ENCODE results near the gene TMEM131.
"Not testable (repeated sequence)": the region's sequence is repeated elsewhere in the genome, so short reads cannot be mapped to it uniquely, and the experiment has no call there.

The TMEM131 gene

DNA sequence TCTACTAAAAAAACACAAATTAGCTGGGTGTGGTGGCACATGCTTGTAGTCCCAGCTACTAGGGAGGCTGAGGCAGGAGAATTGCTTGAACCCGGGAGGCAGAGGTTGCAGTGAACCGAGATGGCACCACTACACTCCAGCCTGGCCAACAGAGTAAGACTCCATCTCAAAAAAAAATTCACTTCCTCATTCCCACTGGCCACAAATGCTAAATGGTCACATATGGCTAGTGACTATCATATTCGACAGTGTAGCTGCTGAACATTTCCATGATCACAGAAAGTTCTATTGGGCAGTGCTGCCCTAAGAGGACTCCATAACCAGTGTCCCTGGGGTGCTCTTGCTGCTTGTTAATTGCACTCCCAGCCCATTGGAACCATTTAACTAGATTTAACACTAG is 26.3 kb upstream of the TMEM131 start:
- DNase-seq (ENCODE audit: low read depth) = not testable (repeated sequence)

DNA sequence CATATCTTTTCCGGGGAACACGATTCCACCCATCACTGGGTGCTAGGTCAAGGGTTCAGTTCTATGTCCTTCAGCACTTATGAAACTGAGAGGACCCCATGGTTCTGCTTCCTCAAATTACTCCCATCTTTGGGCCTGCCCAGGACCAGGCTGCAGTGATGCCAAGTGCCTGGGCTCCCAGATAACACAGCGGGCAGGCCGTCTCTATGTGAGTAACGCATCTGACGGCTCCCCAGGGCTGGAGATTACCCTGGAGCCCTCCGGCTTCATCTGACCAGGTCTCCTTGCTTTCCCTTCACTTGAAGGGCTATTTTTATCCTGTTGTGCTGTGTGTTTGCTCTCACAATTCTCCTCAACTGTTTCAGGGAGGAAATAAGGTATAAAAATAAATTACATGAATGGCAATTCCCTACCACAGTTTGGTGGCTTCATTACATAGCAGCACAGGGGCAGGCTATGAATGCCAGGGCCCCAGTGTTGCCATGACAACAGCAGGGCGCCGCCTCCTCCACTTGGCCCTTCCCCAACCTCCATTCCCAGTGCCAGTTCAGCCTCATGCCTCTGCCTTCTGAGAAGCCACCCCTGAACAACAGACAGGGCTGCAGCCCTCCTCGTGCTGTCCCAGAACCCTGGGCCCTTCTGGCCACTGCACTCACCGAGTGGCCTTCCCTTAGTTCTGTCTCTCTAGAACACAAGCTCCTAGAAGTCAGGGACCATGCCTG is 25.4 kb upstream of the TMEM131 start:
- DNase-seq (ENCODE audit: low read depth) = no peak

DNA sequence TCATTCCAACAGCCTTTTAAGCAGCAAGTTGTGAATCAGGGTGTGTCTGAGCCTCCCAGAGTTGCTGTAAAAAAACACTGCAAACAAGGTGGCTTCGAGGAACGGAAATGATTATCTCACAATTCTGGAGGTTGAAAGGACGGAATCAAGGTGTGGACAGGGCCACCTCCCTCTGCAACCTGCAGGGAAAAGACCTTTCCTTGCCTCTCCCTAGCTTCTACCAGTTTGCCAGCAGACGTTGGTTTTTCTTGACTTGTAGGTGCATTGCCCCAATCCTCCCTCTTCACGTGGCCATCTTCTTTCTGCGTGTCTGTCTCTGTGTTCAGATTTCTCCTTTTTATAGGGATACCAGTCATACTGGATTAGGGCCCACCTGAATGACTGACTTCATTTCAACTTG is 24.8 kb upstream of the TMEM131 start:
- no peak for DNase-seq (ENCODE audit: low read depth)

DNA sequence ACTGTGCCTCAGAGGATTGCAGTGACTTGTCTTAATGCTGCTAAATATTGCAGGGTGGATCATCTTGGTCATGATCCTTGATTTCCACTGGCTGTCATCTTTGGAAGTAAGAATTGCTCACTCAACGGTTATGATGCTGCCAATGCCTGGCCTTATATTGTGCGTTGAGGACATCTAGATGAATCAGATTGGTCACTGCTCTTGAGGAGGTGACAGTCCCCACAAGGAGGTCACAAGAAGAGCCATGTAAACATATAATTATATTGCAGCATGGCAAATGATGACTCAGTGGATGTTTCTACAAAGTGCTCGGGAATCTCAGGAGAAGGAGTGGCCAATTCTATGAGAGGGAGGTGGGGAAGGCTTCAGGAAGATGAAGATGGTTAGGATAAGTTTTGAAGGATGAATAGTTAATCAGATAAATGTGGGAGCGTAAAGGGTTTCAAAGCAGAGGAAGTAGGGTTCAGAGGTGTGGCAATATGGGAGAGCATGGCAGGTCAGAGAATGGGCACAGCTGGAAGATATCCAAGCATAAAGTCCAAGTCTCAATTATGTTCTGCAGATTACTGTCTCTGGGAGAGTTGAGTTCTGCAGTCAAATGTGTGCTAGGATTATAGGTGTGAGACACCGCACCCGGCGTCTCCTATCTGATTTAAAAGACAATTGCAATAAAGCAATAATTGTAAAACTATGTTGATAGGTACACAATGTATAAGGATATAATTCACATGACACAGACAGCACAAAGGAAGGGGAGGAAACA is 21.3 kb upstream of the TMEM131 start:
- no peak for DNase-seq (ENCODE audit: low read depth)

DNA sequence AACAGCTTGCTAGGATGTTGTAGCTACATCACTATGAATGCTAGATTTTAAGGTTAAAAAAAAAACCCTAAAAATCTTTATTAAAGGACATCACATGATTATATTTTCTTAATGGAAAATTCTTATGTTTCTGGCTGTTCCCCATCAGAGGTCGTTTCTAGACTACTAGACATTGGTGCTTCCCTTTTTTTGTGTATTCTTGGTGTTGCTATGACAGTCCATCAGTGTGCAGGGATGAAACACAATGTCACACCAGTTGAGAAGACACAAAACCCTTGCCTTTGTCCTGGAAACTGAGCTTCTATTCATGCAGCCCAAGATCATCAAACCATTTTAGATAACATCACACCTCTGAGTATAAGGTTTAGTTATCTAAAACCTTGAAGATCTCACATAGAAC is 19.9 kb upstream of the TMEM131 start:
- DNase-seq (ENCODE audit: low read depth) = no peak

DNA sequence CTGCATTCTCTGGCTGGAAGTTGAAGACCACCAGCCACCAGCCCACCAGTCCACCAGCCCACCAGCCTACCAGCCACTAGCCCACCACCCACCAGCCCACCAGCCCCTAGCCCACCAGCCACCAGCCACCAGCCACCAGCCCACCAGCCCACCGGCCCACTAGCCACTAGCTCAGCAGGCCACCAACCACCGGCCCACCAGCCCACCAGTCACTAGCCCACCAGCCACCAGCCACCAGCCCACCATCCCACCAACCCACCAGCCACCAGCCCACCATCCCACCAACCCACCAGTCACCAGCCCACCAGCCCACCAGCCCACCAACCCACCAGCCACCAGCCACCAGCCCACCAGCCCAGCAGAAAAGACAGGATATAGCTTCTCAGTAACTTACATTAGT is 18.6 kb upstream of the TMEM131 start:
- no peak for DNase-seq (ENCODE audit: low read depth)

DNA sequence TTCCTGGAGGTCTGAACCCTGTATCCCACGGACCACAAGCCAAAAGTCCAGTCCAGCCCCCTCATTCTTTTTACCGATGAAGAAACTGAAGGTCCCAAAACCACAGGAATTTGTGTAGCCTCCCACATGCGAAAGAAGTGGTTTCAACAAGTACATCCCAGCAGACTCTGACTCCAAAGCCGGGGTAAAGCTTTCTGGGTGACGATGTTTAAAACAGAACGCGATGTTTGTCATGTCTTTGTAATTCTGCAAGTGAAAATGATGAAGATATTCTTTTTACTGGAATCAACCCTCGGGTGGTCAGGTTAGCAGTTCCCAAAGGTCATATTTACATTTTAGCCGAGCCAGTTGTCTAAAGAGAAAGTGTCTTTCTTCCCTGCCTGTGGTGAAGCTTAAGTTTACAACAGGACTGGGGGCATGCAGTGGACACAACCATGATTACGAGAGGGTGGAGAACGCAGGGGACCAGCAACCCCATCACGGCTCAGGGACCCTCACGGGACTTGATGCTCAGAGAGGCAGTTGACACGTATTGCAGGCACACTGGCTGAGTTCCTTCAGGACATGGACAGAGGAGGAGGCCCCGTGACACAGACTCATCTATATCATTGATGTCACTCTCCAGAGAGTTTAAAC is 17.8 kb upstream of the TMEM131 start:
- no peak for DNase-seq (ENCODE audit: low read depth)

DNA sequence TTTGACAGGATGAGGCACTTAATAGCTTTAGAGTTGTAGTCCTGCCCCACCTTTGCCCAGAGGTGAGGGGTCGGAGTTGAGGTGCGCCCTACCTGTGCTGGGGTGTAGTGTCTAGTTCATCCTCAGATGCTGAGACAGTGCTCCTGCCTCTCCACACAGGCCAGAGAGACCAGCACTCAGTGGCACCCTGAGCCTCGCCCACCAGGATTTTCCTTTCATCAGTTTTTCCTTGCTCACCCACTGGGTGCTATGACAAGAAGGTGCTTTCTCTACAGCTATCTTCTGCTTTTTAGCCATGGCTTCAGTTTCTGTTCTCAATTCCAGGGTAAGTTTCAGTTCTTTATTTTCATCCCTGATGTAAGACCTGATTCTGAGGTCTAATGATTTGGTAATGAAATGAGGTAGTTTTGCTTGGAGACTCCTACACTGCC is 16.8 kb upstream of the TMEM131 start:
- DNase-seq (ENCODE audit: low read depth) = no peak

DNA sequence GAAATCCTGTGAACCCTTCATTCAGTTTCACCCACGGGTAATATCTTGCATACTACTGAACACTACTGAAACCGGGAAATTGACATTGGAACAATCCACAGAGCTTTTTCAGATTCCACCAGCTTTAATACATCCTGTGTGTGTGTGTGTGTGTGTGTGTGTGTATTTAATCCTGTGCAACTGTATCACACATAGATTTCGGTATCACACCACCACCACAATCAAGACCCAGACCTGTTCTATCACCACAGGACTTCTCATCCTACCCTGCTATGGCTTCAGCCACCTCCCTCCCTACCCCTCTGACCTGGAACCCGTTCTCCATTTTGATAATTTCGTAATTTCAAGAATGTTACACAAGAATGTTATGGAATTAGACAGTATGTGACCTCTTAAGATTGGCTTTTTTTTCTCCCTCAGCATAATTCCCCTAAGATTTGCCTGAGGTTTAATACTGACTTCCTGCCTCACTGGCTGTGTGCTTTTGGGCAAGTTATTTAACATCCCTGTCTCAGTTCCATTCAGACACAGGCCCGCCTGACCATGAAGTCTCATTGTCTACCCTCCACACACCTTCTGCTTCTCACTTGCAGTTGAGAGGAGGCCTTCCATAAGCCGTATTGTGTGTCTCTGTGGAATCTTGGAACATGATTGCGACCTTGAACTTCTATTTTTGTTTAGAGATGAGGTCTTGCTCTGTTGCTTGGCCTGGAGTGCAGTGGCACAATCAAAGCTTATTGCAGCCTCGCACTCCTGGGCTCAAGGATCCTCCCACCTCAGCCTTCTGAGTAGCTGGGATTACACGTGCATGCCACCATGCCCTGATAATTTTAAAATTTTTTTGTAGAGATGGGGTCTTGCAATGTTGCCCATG is 14.4 kb upstream of the TMEM131 start:
- no peak for DNase-seq (ENCODE audit: low read depth)

DNA sequence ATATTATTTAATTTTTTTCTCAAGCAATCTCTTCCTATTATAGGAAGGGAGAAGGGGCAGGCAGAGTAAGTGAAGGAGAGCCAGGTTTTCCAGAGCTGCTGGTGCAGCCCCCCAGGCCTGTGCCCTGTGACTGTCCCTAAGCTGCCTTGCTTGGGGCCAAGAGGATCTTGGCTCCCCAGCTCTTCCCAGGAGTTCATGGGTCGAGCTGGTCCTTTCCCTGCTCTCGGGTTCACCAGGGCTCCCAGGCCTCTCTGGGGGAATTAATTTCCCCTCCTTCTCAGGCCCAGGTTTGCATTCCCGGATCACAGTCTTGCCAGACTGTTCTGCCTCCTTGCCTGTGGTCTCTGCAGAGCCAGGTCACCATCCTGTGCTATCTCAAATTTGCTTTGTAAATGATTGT is 12.7 kb upstream of the TMEM131 start:
- no peak for DNase-seq (ENCODE audit: low read depth)

DNA sequence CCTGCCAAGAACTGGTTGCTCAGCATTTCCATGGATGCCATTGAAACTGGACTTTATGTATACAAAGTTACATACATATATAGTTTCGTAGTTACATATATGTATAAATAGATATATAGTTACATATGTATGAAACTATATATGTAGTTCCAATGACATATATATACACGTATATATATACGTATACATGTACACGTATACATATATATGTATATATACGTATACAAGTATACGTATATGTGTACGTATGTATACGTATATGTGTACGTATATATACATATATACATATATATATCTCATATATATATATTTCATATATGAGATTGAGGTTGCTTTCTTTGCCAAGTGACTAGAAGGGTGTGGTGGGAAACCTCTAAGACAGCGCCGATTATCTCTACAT is 10.6 kb upstream of the TMEM131 start:
- DNase-seq (ENCODE audit: low read depth) = no peak

DNA sequence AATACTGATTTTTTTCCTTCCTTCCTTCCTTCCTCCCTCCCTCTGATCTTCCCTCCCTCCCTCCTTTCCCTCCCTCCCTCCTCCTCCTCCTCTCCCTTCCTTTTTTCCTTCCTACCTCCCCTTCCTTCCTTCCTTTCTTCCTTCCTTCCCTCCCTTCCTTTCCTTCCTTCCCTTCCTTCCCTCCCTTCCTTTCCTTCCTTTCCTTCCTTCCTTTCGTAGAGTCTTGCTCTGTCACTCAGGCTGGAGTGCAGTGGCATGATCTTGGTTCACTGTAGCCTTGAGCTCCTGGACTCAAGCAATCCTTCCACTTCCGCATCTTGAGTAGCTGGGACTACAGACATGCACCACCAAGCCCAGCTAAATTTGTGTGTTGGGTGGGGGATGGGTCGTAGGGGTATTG is 8.9 kb upstream of the TMEM131 start:
- DNase-seq (ENCODE audit: low read depth) = no peak

DNA sequence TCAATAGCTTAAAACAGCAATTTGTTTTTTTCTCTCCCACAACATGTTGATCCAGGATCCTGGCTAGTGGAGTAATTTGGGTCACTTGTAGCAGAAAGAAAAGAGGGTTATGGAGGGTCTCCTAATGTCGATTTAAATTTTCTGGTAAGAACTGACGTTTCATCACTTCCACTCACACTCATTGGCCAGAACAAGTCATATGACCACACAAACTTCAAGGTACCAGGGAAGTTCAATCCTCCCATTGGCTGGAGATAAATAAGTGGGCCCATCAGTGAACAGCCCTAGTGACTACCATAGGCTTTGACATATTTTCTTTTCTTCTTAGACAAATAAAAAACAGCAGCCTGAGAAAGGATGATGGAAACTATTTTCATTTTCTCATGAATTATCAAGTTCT is 8.3 kb upstream of the TMEM131 start:
- DNase-seq (ENCODE audit: low read depth) = no peak

DNA sequence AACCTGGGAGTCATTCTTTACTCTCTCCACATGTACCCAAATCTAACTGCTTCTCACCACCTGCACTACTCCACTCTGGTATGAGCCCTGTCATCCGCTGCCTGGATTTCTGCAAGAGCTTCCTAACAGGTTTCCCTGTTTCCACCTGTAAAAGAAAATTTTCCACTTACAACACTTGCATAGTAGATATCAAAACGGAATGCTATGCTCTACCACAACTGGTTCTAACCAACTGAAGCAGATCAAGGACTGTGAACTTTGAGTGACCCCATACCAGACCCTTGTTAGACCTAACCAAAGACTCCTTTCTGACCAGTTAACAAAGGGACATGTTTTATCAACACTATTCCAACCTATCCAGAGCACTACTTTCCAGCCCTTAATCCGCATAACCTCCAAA is 3.8 kb upstream of the TMEM131 start:
- DNase-seq (ENCODE audit: low read depth) = no peak

DNA sequence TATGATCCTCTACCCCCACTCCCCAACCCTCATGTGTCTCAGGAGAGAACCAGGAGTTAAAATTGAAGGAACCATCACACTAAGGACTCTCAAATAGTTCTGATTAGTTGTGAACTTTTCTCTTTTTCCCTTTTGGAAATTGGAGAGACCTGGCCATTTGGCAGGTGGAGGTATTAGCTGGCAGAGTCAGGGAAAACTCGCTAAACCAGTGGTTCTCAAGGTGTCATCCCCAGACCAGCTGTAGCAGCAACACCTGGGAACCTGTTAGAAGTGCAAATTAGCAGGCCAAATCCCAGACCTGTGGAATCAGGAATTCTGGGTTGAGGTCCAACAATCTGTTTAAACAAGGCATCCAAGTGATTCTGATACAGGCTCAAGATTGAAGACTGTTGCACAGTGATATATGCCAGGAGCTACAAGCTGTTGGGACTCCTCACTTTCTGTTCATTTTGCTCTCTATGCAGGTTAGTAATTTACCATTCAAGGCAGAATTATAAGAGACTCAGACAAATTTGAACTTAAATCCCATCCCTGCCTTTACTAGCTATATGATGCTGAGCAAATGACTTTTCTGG is 2.8 kb upstream of the TMEM131 start:
- no peak for DNase-seq (ENCODE audit: low read depth)

DNA sequence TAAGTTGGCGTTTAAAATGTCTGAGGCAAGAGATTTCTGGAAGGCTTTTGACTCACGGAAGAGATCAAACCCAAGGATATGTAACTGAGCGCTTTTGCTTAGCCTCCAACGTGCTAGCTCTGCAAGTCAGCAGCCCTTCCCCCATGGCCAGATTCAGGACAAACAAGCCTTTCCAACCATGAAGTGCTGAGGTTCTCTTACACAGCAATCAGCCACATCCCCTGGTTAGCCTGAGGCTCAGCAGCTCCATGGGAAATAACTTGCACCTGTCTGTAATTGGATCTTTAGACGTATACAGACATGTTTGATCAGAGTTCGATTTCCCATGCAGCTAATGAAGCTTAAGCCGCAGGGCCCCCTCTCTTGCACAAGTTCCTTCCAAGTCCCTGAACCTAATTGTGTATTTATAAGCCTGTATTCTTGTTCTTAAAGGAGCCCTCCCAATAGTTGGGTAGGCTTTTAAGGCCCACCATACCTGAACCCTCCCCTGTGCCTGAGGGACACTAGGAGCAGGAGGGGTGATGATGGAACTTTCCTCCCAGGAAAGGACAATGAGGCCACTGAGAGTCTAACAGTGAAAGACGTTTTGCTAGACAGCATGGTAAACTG is 2.1 kb upstream of the TMEM131 start:
- DNase-seq (ENCODE audit: low read depth) = no peak

DNA sequence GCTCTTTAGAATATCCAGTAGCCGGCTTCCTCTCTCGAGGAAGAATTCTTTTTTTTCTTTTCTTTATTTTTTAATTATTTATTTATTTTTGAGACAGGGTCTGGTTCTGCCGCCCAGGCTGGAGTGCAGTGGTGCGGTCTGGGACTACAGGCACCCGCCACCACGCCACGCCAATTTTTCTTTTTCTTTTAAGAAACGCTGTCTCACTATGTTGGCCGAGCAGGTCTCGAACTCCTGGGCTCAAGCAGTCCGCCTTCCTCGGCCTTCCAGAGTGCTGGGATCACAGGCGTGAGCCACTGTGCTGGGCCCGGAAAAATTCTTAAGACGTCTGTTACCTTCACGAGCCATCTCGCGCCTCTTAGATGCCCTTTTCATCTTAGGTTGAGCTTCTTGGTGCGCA is 931 bp upstream of the TMEM131 start:
- DNase-seq (ENCODE audit: low read depth) = no peak

DNA sequence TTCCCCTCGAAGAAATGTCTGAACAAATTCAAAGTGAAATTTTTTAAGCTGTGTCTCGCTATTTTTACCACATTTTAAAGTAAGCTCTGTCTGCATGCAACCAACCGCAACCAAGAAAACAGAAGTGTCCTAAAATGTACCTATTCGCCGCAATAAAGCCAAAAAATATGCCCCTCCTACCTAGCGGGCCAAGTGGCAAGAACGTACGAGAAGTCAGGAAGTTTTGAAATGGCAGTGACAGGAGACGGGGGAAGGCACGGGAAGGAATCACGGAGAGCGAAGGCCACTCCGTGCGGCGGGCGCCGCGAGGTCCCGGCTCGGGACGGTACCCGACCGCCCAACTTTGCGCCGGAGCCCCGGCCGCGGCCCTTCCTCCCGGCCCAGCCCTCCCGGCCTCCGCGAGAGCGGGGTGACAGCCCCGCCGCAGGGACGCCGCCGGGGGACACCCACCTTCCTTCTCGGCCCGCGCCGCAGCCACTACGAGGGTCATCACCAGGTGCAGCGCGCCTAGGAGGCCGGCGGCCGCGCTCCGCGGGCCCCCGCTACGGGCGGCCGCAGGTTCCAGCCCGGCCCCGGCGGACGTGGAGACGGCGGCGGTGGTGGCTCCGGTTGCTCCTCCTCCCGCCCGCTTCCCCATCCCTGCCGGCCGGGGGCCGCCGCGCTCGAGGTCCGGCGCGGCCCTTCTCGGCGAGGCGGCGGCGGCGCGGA is 568 bp downstream of the TMEM131 start:
- peak; percentile 6 for DNase-seq (ENCODE audit: low read depth)

DNA sequence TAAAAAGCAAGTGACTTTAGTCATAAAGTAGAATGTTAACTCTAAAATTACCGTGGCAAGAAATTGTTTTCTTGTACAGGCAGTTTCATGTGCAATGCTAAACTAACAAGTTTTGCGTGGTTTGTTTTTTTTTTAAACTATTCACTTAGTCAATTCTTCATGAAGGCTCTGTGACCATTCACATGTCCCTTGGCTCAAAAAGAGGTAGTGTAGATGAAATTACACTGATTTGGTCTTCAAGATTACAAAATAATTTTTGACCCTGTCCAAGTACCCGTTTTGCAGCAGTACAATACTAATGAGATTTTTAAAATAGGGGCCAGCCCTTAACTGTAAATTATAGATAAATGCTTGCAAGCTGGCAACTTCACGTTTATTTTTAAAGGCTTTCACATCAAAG is 1.3 kb downstream of the TMEM131 start:
- DNase-seq (ENCODE audit: low read depth) = no peak

DNA sequence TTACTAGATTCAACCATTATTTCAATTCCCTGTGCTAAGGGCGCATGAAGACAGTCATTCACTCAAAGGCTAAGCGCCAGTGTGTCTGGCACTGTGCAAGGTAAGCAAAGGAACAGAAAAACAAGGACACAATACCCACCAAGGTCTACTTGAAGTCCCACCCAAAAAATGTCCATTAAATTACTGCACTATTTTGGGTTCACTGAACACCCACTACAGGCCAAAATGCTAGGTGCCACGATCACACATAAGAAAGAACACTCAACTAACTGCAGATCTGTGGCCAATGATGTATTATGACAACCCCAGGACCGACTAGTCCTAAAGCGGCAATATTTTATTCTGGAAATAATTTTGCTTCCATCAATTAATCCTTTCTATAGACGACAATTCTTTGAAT is 1.8 kb downstream of the TMEM131 start:
- DNase-seq (ENCODE audit: low read depth) = no peak
